Measurements from ENCODE around the gene PAM. TPM values are rescaled to one million over a fixed set of nuclear protein-coding genes. Genes with fewer than 3 reads are reported as not detected.

Gene PAM
- polyA plus RNA-seq, 1 donor (not counting 4 experiments of a cell fraction or from before 2014, with no cell fraction given) = 149 TPM

GRCh38 chr5:102891175-102891574 lies 136.1 kb downstream of the PAM start:
- FAIRE-seq = no peak
- no peak overlapping the region for H2AFZ ChIP-seq (ENCODE audit: control insufficient read depth, low read length)
- no peak for DNase-seq (ENCODE audit: low read depth, low spot score)
- no peak overlapping the region for H3K9ac ChIP-seq (ENCODE audit: control insufficient read depth, extremely low read depth, insufficient read depth, low read length)
- no peaks in the 10 kb centered on the region for H3K27me3 ChIP-seq (ENCODE audit: control insufficient read depth, extremely low read depth, insufficient read depth, low read length)
- H4K20me1 ChIP-seq (ENCODE audit: control insufficient read depth, extremely low read depth, insufficient read depth, low read length) = no peaks in the 10 kb centered on the region
- no peak overlapping the region for H3K4me2 ChIP-seq (ENCODE audit: control insufficient read depth, extremely low read depth, insufficient read depth, low read depth, low read length)
- H3K4me3 ChIP-seq (ENCODE audit: control insufficient read depth in 2 of 3, extremely low read depth in 1 of 3, insufficient read depth in 2 of 3, low read depth in 1 of 3, low read length in 3 of 3) = no peak overlapping the region
- dilution Hi-C loops (cut with MboI; ENCODE audit: extremely low pct_ligation_motif_present, low sequenced_read_pairs) = no loop called here
- TF ChIP-seq EZH2 (IDR thresholded peaks at IDR 0.05; ENCODE audit: low read length) (no peak), CTCF (optimal IDR thresholded peaks at IDR 0.05 in 1 of 3, IDR thresholded peaks at IDR 0.05 in 1 of 3, conservative IDR thresholded peaks at IDR 0.05 in 1 of 3; ENCODE audit: extremely low read depth in 1 of 3, insufficient read depth in 2 of 3, low read length in 3 of 3) (no peak)
- no peaks in the 10 kb centered on the region for H3K79me2 ChIP-seq (ENCODE audit: control insufficient read depth, insufficient read depth, low read length)
- no peak overlapping the region for H3K27ac ChIP-seq (ENCODE audit: control insufficient read depth, insufficient read depth, low read length)
- H3K36me3 ChIP-seq (ENCODE audit: control insufficient read depth in 2 of 2, extremely low read depth in 1 of 2, insufficient read depth in 2 of 2, low read length in 2 of 2) = peaks cover 0 to 4% of the 10 kb centered on the region in 2 experiments
- H3K9me1 ChIP-seq (ENCODE audit: control insufficient read depth, extremely low read depth, insufficient read depth, low read length) = no peaks in the 10 kb centered on the region
- H3K9me3 ChIP-seq (ENCODE audit: control insufficient read depth, low read depth, low read length) = no peaks in the 10 kb centered on the region
- H3K4me1 ChIP-seq (ENCODE audit: control insufficient read depth, extremely low read depth, insufficient read depth, low read length) = no peaks in the 10 kb centered on the region

DNA sequence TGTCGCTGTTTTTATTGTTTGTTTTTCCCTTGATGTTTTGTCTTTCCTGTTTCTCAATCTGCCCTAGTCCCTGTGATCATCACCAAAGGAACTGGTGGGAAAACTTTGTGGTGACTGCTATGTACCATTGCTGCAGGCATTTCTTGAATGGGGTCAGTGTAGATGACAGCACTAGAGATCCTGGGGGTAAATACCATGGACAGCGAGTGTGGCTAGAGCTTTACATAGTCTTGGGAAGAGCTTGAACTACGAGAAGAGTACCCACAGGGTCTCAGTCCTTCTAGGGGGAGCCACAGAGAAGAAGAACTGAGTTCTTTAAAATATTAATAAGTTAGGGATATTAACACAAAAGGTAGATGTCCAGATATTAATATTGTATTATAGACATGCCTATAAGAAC lies 138.8 kb downstream of the PAM start:
- no peaks in the 10 kb centered on the region for H3K9me1 ChIP-seq (ENCODE audit: control insufficient read depth, extremely low read depth, insufficient read depth, low read length)
- DNase-seq (ENCODE audit: low read depth, low spot score) (no peak), FAIRE-seq (no peak)
- no peak overlapping the region for H3K4me2 ChIP-seq (ENCODE audit: control insufficient read depth, extremely low read depth, insufficient read depth, low read depth, low read length)
- H3K36me3 ChIP-seq (ENCODE audit: control insufficient read depth in 2 of 2, extremely low read depth in 1 of 2, insufficient read depth in 2 of 2, low read length in 2 of 2) = peaks cover 0 to 1% of the 10 kb centered on the region in 2 experiments
- no peaks in the 10 kb centered on the region for H3K4me1 ChIP-seq (ENCODE audit: control insufficient read depth, extremely low read depth, insufficient read depth, low read length)
- H2AFZ ChIP-seq (ENCODE audit: control insufficient read depth, low read length) = no peak overlapping the region
- no peaks in the 10 kb centered on the region for H3K27me3 ChIP-seq (ENCODE audit: control insufficient read depth, extremely low read depth, insufficient read depth, low read length)
- dilution Hi-C loops (cut with MboI; ENCODE audit: extremely low pct_ligation_motif_present, low sequenced_read_pairs) = no loop called here
- H3K9ac ChIP-seq (ENCODE audit: control insufficient read depth, extremely low read depth, insufficient read depth, low read length) = no peak overlapping the region
- no peaks in the 10 kb centered on the region for H4K20me1 ChIP-seq (ENCODE audit: control insufficient read depth, extremely low read depth, insufficient read depth, low read length)
- H3K9me3 ChIP-seq (ENCODE audit: control insufficient read depth, low read depth, low read length) = no peaks in the 10 kb centered on the region
- no peaks in the 10 kb centered on the region for H3K79me2 ChIP-seq (ENCODE audit: control insufficient read depth, insufficient read depth, low read length)
- no peak overlapping the region for H3K27ac ChIP-seq (ENCODE audit: control insufficient read depth, insufficient read depth, low read length)
- TF ChIP-seq EZH2 (IDR thresholded peaks at IDR 0.05; ENCODE audit: low read length) (no peak), CTCF (optimal IDR thresholded peaks at IDR 0.05 in 1 of 3, IDR thresholded peaks at IDR 0.05 in 1 of 3, conservative IDR thresholded peaks at IDR 0.05 in 1 of 3; ENCODE audit: extremely low read depth in 1 of 3, insufficient read depth in 2 of 3, low read length in 3 of 3) (no peak)
- no peak overlapping the region for H3K4me3 ChIP-seq (ENCODE audit: control insufficient read depth in 2 of 3, extremely low read depth in 1 of 3, insufficient read depth in 2 of 3, low read depth in 1 of 3, low read length in 3 of 3)
